Subcutaneous abdominal adipose tissue (tissue), 5 donors: Measurements from ENCODE around the gene PRTFDC1.
"Not testable (repeated sequence)": the region's sequence is repeated elsewhere in the genome, so short reads cannot be mapped to it uniquely, and the experiment has no call there.

Experiments used
- H3K27ac ChIP-seq: one replicate; pipeline ENCODE4 v1.7.0; 2013; ENCODE audit warnings: low read depth, mild to moderate bottlenecking, inconsistent platforms, low read length, moderate library complexity
- H3K27me3 ChIP-seq, 5 donors: one replicate each; pipeline ENCODE4 v1.7.0; 2013; ENCODE audit warnings: low read length in 5 of 5, inconsistent platforms in 1 of 5; ENCODE audit not compliant: control insufficient read depth in 5 of 5, insufficient read depth in 4 of 5
- H3K36me3 ChIP-seq, 5 donors: one replicate each; pipeline ENCODE4 v1.7.0; 2013; ENCODE audit warnings: low read length in 5 of 5; ENCODE audit not compliant: control insufficient read depth in 5 of 5, insufficient read depth in 5 of 5
- H3K4me1 ChIP-seq, 5 donors: one replicate each; pipeline ENCODE4 v1.7.0; 2013; ENCODE audit warnings: low read length in 5 of 5, mild to moderate bottlenecking in 3 of 5, moderate library complexity in 1 of 5; ENCODE audit not compliant: control insufficient read depth in 5 of 5, insufficient read depth in 5 of 5
- H3K4me3 ChIP-seq, 5 donors: one replicate each; pipeline ENCODE4 v1.7.0; 2013; ENCODE audit warnings: low read length in 5 of 5, low read depth in 1 of 5
- H3K9ac ChIP-seq, 5 donors: one replicate each; pipeline ENCODE4 v1.7.0; 2013; ENCODE audit warnings: low read length in 5 of 5, mild to moderate bottlenecking in 4 of 5, moderate library complexity in 3 of 5
- H3K9me3 ChIP-seq, 5 donors: one replicate each; pipeline ENCODE4 v1.7.0; 2013; ENCODE audit warnings: low read length in 5 of 5; ENCODE audit not compliant: control insufficient read depth in 5 of 5
- donor health status: healthy.
- donor health status: healthy.
- donor health status: healthy.
- donor health status: healthy.
- donor health status: healthy.

PRTFDC1 gene

DNA sequence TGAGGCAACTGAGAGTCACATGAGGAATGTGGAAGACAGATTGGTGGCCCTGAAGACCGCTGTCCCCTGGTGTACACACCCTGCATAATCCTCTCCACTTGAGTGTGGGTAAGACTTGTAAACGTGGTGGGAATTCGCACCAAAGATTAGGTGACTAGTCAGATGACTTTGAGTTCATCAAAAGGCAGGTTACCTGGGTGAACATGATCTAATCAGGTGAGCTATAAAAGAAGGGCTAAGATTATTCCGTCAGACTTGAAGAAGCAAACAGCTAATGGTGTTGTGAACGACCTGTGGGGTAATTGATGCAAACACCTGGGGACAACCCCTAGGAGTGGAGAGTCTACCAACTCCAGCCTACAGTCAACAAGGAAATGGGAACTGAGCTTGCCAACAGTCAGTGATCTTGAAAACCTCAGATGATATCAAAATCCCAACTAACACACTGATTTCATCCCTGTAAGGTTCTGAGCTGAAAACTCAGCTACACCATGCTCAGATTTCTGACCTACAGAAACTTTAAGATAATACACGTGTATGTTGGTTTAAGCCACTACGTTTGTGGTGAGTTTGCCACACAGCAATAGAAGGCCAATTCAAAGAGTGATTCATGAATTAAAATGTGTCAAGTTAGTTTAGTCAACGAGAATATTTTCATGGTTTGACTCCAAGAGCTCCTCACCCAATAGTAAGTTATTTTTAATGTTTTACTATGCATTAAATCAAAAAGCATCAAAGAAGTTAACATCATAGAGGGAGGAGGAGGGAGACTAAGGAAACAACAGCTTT, 16.7 kb downstream of the PRTFDC1 start:
- Histone ChIP-seq H3K4me3 (no peak overlapping the region), H3K27ac (no peak overlapping the region), H3K4me1 (peaks cover 0 to under 1% (median 0%) of the 10 kb centered on the region in 5 donors), H3K27me3 (no peaks in the 10 kb centered on the region), H3K36me3 (no peaks in the 10 kb centered on the region), H3K9me3 (no peaks in the 10 kb centered on the region), H3K9ac (no peak overlapping the region)

DNA sequence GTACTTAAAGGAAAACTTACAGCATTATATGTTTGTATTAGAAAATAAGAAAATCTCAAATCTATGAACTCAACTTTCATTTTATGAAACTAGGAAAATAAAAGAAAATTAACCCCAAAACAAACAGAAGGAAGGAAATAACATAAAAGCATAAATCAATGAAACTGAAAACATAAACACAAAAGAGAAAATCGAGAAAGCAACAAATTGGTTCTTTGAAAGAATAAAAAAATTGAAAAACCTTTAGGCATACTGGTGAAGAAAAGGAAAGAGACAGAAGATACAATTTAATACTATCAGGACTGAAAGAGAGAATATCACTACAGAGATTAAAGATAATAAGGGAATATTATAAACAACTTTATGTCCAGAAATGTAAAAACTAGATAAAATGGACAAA, 21.2 kb downstream of the PRTFDC1 start:
- H3K9me3 ChIP-seq: no peaks in the 10 kb centered on the region
- H3K4me1 ChIP-seq: peaks cover 0 to 24% (median 12%) of the 10 kb centered on the region in 5 donors
- H3K27me3 ChIP-seq: no peaks in the 10 kb centered on the region
- no peaks in the 10 kb centered on the region for H3K36me3 ChIP-seq
- H3K9ac ChIP-seq: no peak overlapping the region
- H3K27ac ChIP-seq: no peak overlapping the region
- no peak overlapping the region for H3K4me3 ChIP-seq

GRCh38 chr10:24930427-24930826, 22.0 kb downstream of the PRTFDC1 start:
- Histone ChIP-seq H3K27me3 (no peaks in the 10 kb centered on the region), H3K9me3 (no peaks in the 10 kb centered on the region), H3K4me1 (peaks cover 0 to 24% (median 12%) of the 10 kb centered on the region in 5 donors), H3K4me3 (no peak overlapping the region), H3K36me3 (no peaks in the 10 kb centered on the region), H3K9ac (no peak overlapping the region), H3K27ac (no peak overlapping the region)

GRCh38 chr10:24929904-24930303, 22.5 kb downstream of the PRTFDC1 start:
- no peak overlapping the region for H3K27ac ChIP-seq
- H3K27me3 ChIP-seq: no peaks in the 10 kb centered on the region
- peaks cover 0 to 24% (median 12%) of the 10 kb centered on the region in 5 donors for H3K4me1 ChIP-seq
- H3K4me3 ChIP-seq: no peak overlapping the region
- H3K9me3 ChIP-seq: no peaks in the 10 kb centered on the region
- H3K36me3 ChIP-seq: no peaks in the 10 kb centered on the region
- no peak overlapping the region for H3K9ac ChIP-seq

GRCh38 chr10:24929056-24929544, 23.3 kb downstream of the PRTFDC1 start:
- Histone ChIP-seq H3K27ac (no peak overlapping the region), H3K27me3 (no peaks in the 10 kb centered on the region), H3K9ac (peak overlapping the region in 1 of 5 donors; percentile 10), H3K4me1 (peaks cover 0 to 24% (median 12%) of the 10 kb centered on the region in 5 donors), H3K4me3 (no peak overlapping the region), H3K36me3 (no peaks in the 10 kb centered on the region), H3K9me3 (no peaks in the 10 kb centered on the region)

DNA sequence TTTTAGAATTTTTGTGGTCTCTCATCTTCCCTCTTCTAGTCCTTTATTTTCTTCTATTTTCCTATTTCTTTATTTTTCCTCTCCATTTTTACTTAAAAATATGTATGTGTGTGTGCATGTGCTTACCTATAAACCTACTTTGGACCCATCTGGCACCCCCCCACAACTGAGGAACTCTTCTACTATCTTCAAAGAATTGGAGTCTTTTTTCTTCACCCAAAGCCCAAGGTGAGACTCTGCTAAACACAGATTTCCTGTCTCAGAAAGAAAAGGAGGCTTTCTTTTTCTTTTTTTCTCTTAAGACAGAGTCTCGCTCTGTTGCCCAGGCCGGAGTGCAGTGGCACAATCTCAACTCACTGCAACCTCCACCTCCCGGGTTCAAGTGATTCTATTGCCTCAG, 24.2 kb downstream of the PRTFDC1 start:
- H3K36me3 ChIP-seq: no peaks in the 10 kb centered on the region
- no peak overlapping the region for H3K27ac ChIP-seq
- no peaks in the 10 kb centered on the region for H3K27me3 ChIP-seq
- H3K9ac ChIP-seq: no peak overlapping the region
- no peak overlapping the region for H3K4me3 ChIP-seq
- peaks cover 0 to 24% (median 12%) of the 10 kb centered on the region in 5 donors for H3K4me1 ChIP-seq
- H3K9me3 ChIP-seq: no peaks in the 10 kb centered on the region

- Histone ChIP-seq H3K9me3 (no peaks in the 10 kb centered on the region), H3K27me3 (no peaks in the 10 kb centered on the region), H3K9ac (no peak overlapping the region), H3K27ac (no peak overlapping the region), H3K4me1 (peaks cover 0 to 26% (median 12%) of the 10 kb centered on the region in 5 donors), H3K4me3 (no peak overlapping the region), H3K36me3 (no peaks in the 10 kb centered on the region)
Measured at GRCh38 chr10:24926557-24926956, 25.8 kb downstream of the PRTFDC1 start.

- Histone ChIP-seq H3K9ac (no peak overlapping the region), H3K4me1 (peaks cover 3 to 32% (median 16%) of the 10 kb centered on the region in 5 donors), H3K36me3 (no peaks in the 10 kb centered on the region), H3K27ac (no peak overlapping the region), H3K4me3 (no peak overlapping the region), H3K9me3 (no peaks in the 10 kb centered on the region), H3K27me3 (no peaks in the 10 kb centered on the region)
Measured at GRCh38 chr10:24925799-24926198, 26.6 kb downstream of the PRTFDC1 start.

GRCh38 chr10:24924483-24924882, 27.9 kb downstream of the PRTFDC1 start:
- H3K27me3 ChIP-seq, H3K36me3 ChIP-seq, H3K9me3 ChIP-seq, H3K9ac ChIP-seq, H3K27ac ChIP-seq, H3K4me3 ChIP-seq: not testable (repeated sequence)
- H3K4me1 ChIP-seq: peaks cover 3 to 20% (median 12%) of the 10 kb centered on the region in 5 donors

DNA sequence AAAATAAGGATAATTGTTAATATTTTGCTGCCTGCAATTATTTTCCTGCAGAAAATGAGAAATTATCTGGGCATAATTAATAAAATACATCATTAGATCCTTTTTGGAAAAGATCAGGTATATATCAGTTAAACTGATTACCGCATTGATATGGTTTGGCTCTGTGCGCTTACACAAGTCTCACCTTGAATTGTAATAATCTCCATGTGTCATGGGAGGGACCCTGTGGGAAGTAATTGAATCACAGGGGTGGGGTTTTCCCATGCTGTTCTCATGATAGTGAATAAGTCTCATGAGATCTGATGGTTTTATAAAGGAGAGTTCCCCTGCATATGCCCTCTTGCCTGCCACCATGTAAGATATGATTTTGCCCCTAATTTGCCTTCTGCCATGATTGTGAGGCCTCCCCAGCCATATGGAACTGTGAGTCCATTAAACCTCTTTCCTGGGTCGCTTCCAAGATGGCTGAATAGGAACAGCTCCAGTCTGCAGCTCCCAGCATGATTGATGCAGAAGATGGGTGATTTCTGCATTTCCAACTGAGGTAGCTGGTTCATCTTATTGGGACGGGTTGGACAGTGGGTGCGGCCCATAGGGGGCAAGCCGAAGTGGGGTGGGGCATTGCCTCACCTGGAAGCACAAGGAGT, 30.1 kb downstream of the PRTFDC1 start:
- not testable (repeated sequence) for H3K9me3 ChIP-seq, H3K27ac ChIP-seq, H3K4me3 ChIP-seq, H3K27me3 ChIP-seq, H3K36me3 ChIP-seq, H3K9ac ChIP-seq
- H3K4me1 ChIP-seq: peaks cover 3 to 16% (median 8%) of the 10 kb centered on the region in 5 donors
